ENCODE data around the gene FLYWCH1. TPM values are rescaled to one million over a fixed set of nuclear protein-coding genes. Genes with fewer than 3 reads are reported as not detected.

The FLYWCH1 gene
- total and polyA plus RNA-seq, 9 of the 15 experiments (the other 6 are each of a cell fraction or from before 2014, with no cell fraction given) = 0.18 to 33.6 (median 11.3) TPM

DNA sequence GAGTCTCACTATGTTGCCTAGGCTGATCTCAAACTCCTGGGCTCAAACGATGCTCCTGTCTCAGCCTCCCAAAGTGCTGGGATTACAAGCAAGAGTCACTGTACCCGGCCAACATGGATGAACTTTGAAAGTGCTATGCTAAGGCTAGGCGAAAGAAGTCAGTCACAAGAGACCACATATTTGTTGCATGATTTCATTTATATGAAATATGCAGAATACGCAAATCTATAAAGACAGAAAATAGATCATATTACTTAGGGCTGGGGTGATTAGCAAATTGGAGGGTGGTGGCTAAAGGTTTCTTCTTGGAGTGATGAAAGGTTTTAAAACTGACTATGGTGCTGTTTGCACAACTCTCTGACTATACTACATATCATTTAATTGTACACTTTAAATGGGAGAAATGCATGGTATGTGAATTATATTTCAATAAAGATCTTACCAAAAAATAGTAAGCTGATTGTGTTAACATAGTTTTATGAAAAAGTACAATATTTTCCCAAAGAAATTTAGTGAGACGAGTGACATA lies 1.2 kb upstream of the FLYWCH1 start:
- Histone ChIP-seq H3K9me1 (ENCODE audit: control insufficient read depth, insufficient read depth, low read length) (no peaks in the 10 kb centered on the region), H2AFZ (ENCODE audit: low read depth, low read length) (peak overlapping the region; percentile 44), H3K27ac (ENCODE audit: extremely low read depth, low read depth, low read length) (no peak overlapping the region), H4K20me1 (replicated peaks; ENCODE audit: control insufficient read depth, insufficient read depth, low read length) (no peaks in the 10 kb centered on the region), H3K79me2 (ENCODE audit: control insufficient read depth, insufficient read depth, low read length) (peaks cover 16% of the 10 kb centered on the region), H3K27me3 (ENCODE audit: control insufficient read depth in 2 of 2, insufficient read depth in 2 of 2, low read length in 2 of 2) (no peaks in the 10 kb centered on the region), H3K4me2 (ENCODE audit: insufficient read depth, low read length) (no peak overlapping the region), H3K36me3 (ENCODE audit: control insufficient read depth, insufficient read depth, low read length) (peaks cover 12% of the 10 kb centered on the region; the same call in 2 of the 3 replicates), H3K9me3 (replicated peaks; ENCODE audit: control insufficient read depth, insufficient read depth, low read depth, low read length) (no peaks in the 10 kb centered on the region), H3K4me3 (no peak overlapping the region), H3K4me1 (replicated peaks in 1 of 2; ENCODE audit: control insufficient read depth in 2 of 2, insufficient read depth in 2 of 2, low read length in 2 of 2) (peaks cover 21 to 45% of the 10 kb centered on the region in 2 experiments), H3K9ac (ENCODE audit: insufficient read depth in 1 of 2, low read depth in 2 of 2, low read length in 2 of 2) (no peak overlapping the region)
- WGBS (ENCODE audit: insufficient coverage, low coverage, missing lambda C conversion rate) = 38% methylated on average over 5 of the region's 5 CpGs
- BruUV-seq (replicated peaks) = no TSS peak
- in situ Hi-C loops (cut with MboI) = loop anchor here (5.0 kb wide), 1 partner anchor 38 kb away; no protein-coding TSS in a partner anchor
- POLR2A ChIA-PET = no interaction called here
- ATAC-seq (no peak), DNase-seq (ENCODE audit: extremely low read depth in 1 of 4, low spot score in 3 of 4) (no peak), FAIRE-seq (no peak)
- CTCF ChIA-PET (ENCODE audit: low intra/inter-chr PET ratio) = no interaction called here
- TF ChIP-seq, protein P1, sequence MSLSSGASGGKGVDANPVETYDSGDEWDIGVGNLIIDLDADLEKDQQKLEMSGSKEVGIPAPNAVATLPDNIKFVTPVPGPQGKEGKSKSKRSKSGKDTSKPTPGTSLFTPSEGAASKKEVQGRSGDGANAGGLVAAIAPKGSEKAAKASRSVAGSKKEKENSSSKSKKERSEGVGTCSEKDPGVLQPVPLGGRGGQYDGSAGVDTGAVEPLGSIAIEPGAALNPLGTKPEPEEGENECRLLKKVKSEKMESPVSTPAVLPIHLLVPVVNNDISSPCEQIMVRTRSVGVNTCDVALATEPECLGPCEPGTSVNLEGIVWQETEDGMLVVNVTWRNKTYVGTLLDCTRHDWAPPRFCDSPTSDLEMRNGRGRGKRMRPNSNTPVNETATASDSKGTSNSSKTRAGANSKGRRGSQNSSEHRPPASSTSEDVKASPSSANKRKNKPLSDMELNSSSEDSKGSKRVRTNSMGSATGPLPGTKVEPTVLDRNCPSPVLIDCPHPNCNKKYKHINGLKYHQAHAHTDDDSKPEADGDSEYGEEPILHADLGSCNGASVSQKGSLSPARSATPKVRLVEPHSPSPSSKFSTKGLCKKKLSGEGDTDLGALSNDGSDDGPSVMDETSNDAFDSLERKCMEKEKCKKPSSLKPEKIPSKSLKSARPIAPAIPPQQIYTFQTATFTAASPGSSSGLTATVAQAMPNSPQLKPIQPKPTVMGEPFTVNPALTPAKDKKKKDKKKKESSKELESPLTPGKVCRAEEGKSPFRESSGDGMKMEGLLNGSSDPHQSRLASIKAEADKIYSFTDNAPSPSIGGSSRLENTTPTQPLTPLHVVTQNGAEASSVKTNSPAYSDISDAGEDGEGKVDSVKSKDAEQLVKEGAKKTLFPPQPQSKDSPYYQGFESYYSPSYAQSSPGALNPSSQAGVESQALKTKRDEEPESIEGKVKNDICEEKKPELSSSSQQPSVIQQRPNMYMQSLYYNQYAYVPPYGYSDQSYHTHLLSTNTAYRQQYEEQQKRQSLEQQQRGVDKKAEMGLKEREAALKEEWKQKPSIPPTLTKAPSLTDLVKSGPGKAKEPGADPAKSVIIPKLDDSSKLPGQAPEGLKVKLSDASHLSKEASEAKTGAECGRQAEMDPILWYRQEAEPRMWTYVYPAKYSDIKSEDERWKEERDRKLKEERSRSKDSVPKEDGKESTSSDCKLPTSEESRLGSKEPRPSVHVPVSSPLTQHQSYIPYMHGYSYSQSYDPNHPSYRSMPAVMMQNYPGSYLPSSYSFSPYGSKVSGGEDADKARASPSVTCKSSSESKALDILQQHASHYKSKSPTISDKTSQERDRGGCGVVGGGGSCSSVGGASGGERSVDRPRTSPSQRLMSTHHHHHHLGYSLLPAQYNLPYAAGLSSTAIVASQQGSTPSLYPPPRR (CRISPR knock-in tag; IDR thresholded peaks at IDR 0.05; ENCODE audit: borderline replicate concordance) = no peak
- TF ChIP-seq ZNF316 (IDR thresholded peaks at IDR 0.05) (peak; percentile 28), TEAD1 (CRISPR knock-in tag; IDR thresholded peaks at IDR 0.05) (no peak), CBX5 (IDR thresholded peaks at IDR 0.05; ENCODE audit: borderline replicate concordance, low read depth) (no peak), MTA3 (IDR thresholded peaks at IDR 0.05; ENCODE audit: borderline replicate concordance) (no peak), MED1 (CRISPR knock-in tag; IDR thresholded peaks at IDR 0.05; ENCODE audit: borderline replicate concordance) (no peak), SMARCA4 (IDR thresholded peaks at IDR 0.05) (no peak)
- TF ChIP-seq, protein P2, sequence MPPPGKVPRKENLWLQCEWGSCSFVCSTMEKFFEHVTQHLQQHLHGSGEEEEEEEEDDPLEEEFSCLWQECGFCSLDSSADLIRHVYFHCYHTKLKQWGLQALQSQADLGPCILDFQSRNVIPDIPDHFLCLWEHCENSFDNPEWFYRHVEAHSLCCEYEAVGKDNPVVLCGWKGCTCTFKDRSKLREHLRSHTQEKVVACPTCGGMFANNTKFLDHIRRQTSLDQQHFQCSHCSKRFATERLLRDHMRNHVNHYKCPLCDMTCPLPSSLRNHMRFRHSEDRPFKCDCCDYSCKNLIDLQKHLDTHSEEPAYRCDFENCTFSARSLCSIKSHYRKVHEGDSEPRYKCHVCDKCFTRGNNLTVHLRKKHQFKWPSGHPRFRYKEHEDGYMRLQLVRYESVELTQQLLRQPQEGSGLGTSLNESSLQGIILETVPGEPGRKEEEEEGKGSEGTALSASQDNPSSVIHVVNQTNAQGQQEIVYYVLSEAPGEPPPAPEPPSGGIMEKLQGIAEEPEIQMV (tag; conservative IDR thresholded peaks at IDR 0.05; ENCODE audit: low read depth) = no peak
- intact Hi-C loops (cut with micrococcal nuclease) = no loop called here

Measured in K562 (cell line).